SK-N-SH treated with all-trans-retinoic acid at 6 μM for 48 hours (cell line): Measurements from ENCODE around the gene GRIK5.

Source experiments
- ATAC-seq: fragments of 200-7000 bp; cut with Tn5 transposase; 3 replicates; pipeline ENCODE4 v1.9.1; 2020; ENCODE audit warnings: mild to moderate bottlenecking, moderate library complexity
- ARNTL ChIP-seq: fragments of 450-650 bp; formaldehyde crosslinking; IDR thresholded peaks from 2 replicates; pipeline ENCODE4 v1.5.0; 2020; ENCODE audit warnings: low read depth, mild to moderate bottlenecking, moderate library complexity, borderline replicate concordance
- BACH2 ChIP-seq: fragments of 250-450 bp; sonication (Bioruptor Pico); IDR thresholded peaks from 2 replicates; pipeline ENCODE4 v1.9.0; 2021; ENCODE audit warnings: mild to moderate bottlenecking, borderline replicate concordance
- CREB5 ChIP-seq: fragments of 250-450 bp; sonication (Bioruptor Pico); IDR thresholded peaks from 2 replicates; pipeline ENCODE4 v1.5.1; 2020; ENCODE audit warnings: low read depth, mild to moderate bottlenecking, moderate library complexity
- CSDC2 ChIP-seq: fragments of 250-450 bp; sonication (Bioruptor Pico); IDR thresholded peaks from 2 replicates; pipeline ENCODE4 v1.5.0; 2020; ENCODE audit warnings: mild to moderate bottlenecking, moderate library complexity
- CSRNP3 ChIP-seq: fragments of 250-450 bp; sonication (Bioruptor Pico); IDR thresholded peaks from 2 replicates; pipeline ENCODE4 v1.5.1; 2021; ENCODE audit warnings: mild to moderate bottlenecking, moderate library complexity
- ISL1 ChIP-seq: fragments of 250-450 bp; sonication (Bioruptor Pico); IDR thresholded peaks from 2 replicates; pipeline ENCODE4 v2.1.2; 2022; ENCODE audit warnings: mild to moderate bottlenecking, moderate library complexity
- OSR1 ChIP-seq: fragments of 250-450 bp; sonication (Bioruptor Pico); IDR thresholded peaks from 2 replicates; pipeline ENCODE4 v1.8.0; 2022; ENCODE audit warnings: moderate library complexity, mild to moderate bottlenecking, inconsistent platforms
- PATZ1 ChIP-seq: fragments of 250-450 bp; sonication (Bioruptor Pico); IDR thresholded peaks from 2 replicates; pipeline ENCODE4 v1.8.0; 2020; ENCODE audit warnings: mild to moderate bottlenecking, moderate library complexity, borderline replicate concordance
- PPARA ChIP-seq: fragments of 250-450 bp; sonication (Bioruptor Pico); IDR thresholded peaks from 2 replicates; pipeline ENCODE4 v1.5.0; 2020; ENCODE audit warnings: mild to moderate bottlenecking, borderline replicate concordance
- RARB ChIP-seq: fragments of 250-450 bp; sonication (Bioruptor Pico); IDR thresholded peaks from 2 replicates; pipeline ENCODE4 v1.8.0; 2021; ENCODE audit warnings: mild to moderate bottlenecking, moderate library complexity
- SNAI2 ChIP-seq: fragments of 250-450 bp; sonication (Bioruptor Pico); IDR thresholded peaks from 2 replicates; pipeline ENCODE4 v1.5.0; 2020; ENCODE audit warnings: mild to moderate bottlenecking, moderate library complexity
- TCF4 ChIP-seq: fragments of 250-450 bp; sonication (Bioruptor Pico); IDR thresholded peaks from 2 replicates; pipeline ENCODE4 v1.8.0; 2021; ENCODE audit warnings: mild to moderate bottlenecking, moderate library complexity, borderline replicate concordance
- TOX ChIP-seq: fragments of 250-450 bp; sonication (Bioruptor Pico); IDR thresholded peaks from 2 replicates; pipeline ENCODE4 v1.8.0; 2021; ENCODE audit warnings: mild to moderate bottlenecking, moderate library complexity, borderline replicate concordance
- TSHZ2 ChIP-seq: fragments of 250-450 bp; sonication (Bioruptor Pico); IDR thresholded peaks from 2 replicates; pipeline ENCODE4 v1.5.0; 2020; ENCODE audit warnings: mild to moderate bottlenecking, moderate library complexity
- ZNF70 ChIP-seq: fragments of 450-650 bp; formaldehyde crosslinking; IDR thresholded peaks from 2 replicates; pipeline ENCODE4 v1.5.0; 2020; ENCODE audit warnings: mild to moderate bottlenecking, moderate library complexity
- ZNF8 ChIP-seq: fragments of 450-650 bp; formaldehyde crosslinking; IDR thresholded peaks from 2 replicates; pipeline ENCODE4 v1.5.0; 2020; ENCODE audit warnings: mild to moderate bottlenecking, moderate library complexity

GRIK5 gene

GRCh38 chr19:42064432-42064831 is 5.6 kb downstream of the GRIK5 start:
- TF ChIP-seq BACH2 (CRISPR knock-in tag) (no peak), CSDC2 (CRISPR knock-in tag) (no peak), ARNTL (CRISPR knock-in tag) (no peak), PATZ1 (no peak), CREB5 (CRISPR knock-in tag) (no peak), TOX (no peak)
- ATAC-seq, result no peak

GRCh38 chr19:42062381-42062780 is 7.6 kb downstream of the GRIK5 start:
- no peak for ATAC-seq
- TF ChIP-seq RARB (CRISPR knock-in tag) (no peak), BACH2 (CRISPR knock-in tag) (no peak), TOX (no peak), CSDC2 (CRISPR knock-in tag) (no peak)
- TF ChIP-seq, all 23 proteins: peak for 0

GRCh38 chr19:42060117-42060516 is 9.9 kb downstream of the GRIK5 start:
- no peak for ATAC-seq
- TF ChIP-seq ZNF8 (CRISPR knock-in tag) (no peak), PATZ1 (no peak), ISL1 (CRISPR knock-in tag) (no peak)

- ATAC-seq, result no peak
- no peak for TF ChIP-seq RARB (CRISPR knock-in tag)
- TF ChIP-seq TCF4 (CRISPR knock-in tag), result no peak
- TF ChIP-seq CSRNP3 (CRISPR knock-in tag), result no peak
- no peak for TF ChIP-seq SNAI2 (CRISPR knock-in tag)
- no peak for TF ChIP-seq CSDC2 (CRISPR knock-in tag)
- no peak for TF ChIP-seq OSR1 (CRISPR knock-in tag)
- no peak for TF ChIP-seq TSHZ2 (CRISPR knock-in tag)
Measured at GRCh38 chr19:42059196-42059595, 10.8 kb downstream of the GRIK5 start.

GRCh38 chr19:42057846-42058245 is 12.2 kb downstream of the GRIK5 start:
- no peak for ATAC-seq
- no peak for TF ChIP-seq TSHZ2 (CRISPR knock-in tag)
- no peak for TF ChIP-seq PATZ1
- TF ChIP-seq CREB5 (CRISPR knock-in tag), result no peak
- no peak for TF ChIP-seq PPARA (CRISPR knock-in tag)
- TF ChIP-seq CSRNP3 (CRISPR knock-in tag), result no peak
- TF ChIP-seq ZNF70, result no peak
